Loucy (cell line): ENCODE data around the gene FBXL3.

Experiments
- H2AFZ ChIP-seq: fragments of 200-600 bp; sonication (generic); 2 replicates; pipeline ENCODE4 v1.6.0; 2016; ENCODE audit warnings: antibody characterized with exemption, mild to moderate bottlenecking, low read length, moderate library complexity
- H3F3A ChIP-seq: fragments of 200-600 bp; 2 replicates; pipeline ENCODE4 v1.6.0; 2016; ENCODE audit warnings: antibody characterized with exemption, low read depth, mild to moderate bottlenecking
- H3K27me3 ChIP-seq: fragments of 200-600 bp; sonication (generic); 2 replicates; pipeline ENCODE4 v1.6.1; 2014; ENCODE audit warnings: low read length, mild to moderate bottlenecking; ENCODE audit not compliant: insufficient read depth, poor library complexity, severe bottlenecking
- H3K36me3 ChIP-seq: fragments of 200-600 bp; sonication (generic); 2 replicates; pipeline ENCODE4 v1.6.1; 2016; ENCODE audit warnings: low read length; ENCODE audit not compliant: insufficient read depth
- H3K4me1 ChIP-seq: fragments of 200-600 bp; sonication (generic); 2 replicates; pipeline ENCODE4 v1.5.1; 2014; ENCODE audit warnings: low read length, mild to moderate bottlenecking; ENCODE audit not compliant: insufficient read depth, poor library complexity, severe bottlenecking
- H3K4me2 ChIP-seq: fragments of 200-600 bp; sonication (generic); 2 replicates; pipeline ENCODE4 v1.6.0; 2014; ENCODE audit warnings: antibody characterized with exemption, low read length, low read depth, mild to moderate bottlenecking; ENCODE audit not compliant: poor library complexity, severe bottlenecking
- H3K4me3 ChIP-seq: fragments of 200-600 bp; sonication (generic); 2 replicates; pipeline ENCODE4 v1.5.1; 2014; ENCODE audit warnings: low read length, mild to moderate bottlenecking, mixed read lengths; ENCODE audit not compliant: poor library complexity, severe bottlenecking
- H3K79me2 ChIP-seq: fragments of 200-600 bp; sonication (generic); 2 replicates; pipeline ENCODE4 v1.6.1; 2014; ENCODE audit warnings: low read length; ENCODE audit not compliant: insufficient read depth
- H3K9ac ChIP-seq: fragments of 200-600 bp; sonication (generic); 2 replicates; pipeline ENCODE4 v1.6.0; 2014; ENCODE audit warnings: mild to moderate bottlenecking, low read depth, low read length, moderate library complexity; ENCODE audit not compliant: poor library complexity, severe bottlenecking
- H3K9me2 ChIP-seq: fragments of 200-600 bp; sonication (generic); replicated peaks from 2 replicates; pipeline ENCODE4 v1.6.1; 2016; ENCODE audit warnings: low read depth, low read length, mixed read lengths
- H3K9me3 ChIP-seq: fragments of 200-600 bp; sonication (generic); 2 replicates; pipeline ENCODE4 v1.6.1; 2014; ENCODE audit warnings: mild to moderate bottlenecking, antibody characterized with exemption, low read length, low read depth; ENCODE audit not compliant: insufficient read depth
- H4K20me1 ChIP-seq: fragments of 200-600 bp; sonication (generic); 2 replicates; pipeline ENCODE4 v1.6.0; 2014; ENCODE audit warnings: antibody characterized with exemption, low read length, mild to moderate bottlenecking; ENCODE audit not compliant: insufficient read depth, poor library complexity, severe bottlenecking
- EZH2phosphoT487 ChIP-seq: fragments of 200-600 bp; IDR thresholded peaks from 2 replicates; pipeline ENCODE4 v1.6.1; 2018; ENCODE audit warnings: antibody characterized with exemption, mild to moderate bottlenecking, moderate library complexity, borderline replicate concordance
- TF ChIP-seq, protein P1 (sequence below): fragments of 200-600 bp; sonication (generic); conservative IDR thresholded peaks from 2 replicates; pipeline ENCODE4 v1.5.1; 2014; ENCODE audit warnings: mild to moderate bottlenecking, antibody characterized with exemption, low read length

The FBXL3 gene

DNA sequence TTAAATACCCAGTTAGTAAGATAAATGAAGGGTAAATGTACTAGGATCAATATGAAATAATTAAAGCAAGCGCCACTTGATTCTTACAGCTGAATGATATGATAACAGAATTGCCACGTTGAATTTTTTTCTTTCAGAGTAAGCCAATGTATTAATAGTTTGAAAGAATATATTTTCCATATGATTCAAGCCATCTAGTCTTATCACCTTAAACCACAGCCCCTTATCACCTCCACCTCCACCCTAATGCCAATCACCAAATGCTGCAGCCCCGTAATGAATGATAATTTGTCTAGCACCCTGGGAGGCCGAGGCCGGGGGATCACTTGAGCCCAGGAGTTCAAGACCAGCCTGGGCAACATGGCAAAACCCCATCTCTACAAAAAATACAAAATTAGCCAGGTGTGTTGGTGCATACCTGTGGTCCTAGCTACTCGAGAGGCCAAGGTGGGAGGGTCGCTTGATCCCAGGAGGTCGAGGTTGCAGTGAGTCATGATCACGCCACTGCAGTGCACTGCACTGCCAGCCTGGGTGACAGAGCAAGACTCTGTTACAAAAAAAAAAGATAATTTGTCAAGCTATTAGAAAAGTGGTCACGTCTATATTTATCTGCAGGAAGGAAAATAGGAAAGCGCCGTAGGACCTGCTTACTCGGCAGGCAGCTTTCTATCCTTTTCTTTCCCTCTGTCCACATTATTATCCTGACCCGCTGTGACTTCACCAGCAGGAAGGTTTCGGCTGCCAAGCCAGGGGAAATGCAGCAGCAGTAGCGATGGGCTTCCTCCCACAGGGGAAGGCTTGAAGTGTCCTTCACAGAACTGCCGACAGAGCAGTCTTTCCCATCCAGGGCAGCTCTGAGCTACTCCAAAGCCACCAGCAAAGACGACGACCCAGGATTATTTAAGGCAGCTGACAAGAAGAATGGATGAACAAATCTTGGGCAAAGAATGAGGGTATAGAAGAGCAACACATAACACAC lies 54.8 kb downstream of the FBXL3 start:
- TF ChIP-seq, protein P1, sequence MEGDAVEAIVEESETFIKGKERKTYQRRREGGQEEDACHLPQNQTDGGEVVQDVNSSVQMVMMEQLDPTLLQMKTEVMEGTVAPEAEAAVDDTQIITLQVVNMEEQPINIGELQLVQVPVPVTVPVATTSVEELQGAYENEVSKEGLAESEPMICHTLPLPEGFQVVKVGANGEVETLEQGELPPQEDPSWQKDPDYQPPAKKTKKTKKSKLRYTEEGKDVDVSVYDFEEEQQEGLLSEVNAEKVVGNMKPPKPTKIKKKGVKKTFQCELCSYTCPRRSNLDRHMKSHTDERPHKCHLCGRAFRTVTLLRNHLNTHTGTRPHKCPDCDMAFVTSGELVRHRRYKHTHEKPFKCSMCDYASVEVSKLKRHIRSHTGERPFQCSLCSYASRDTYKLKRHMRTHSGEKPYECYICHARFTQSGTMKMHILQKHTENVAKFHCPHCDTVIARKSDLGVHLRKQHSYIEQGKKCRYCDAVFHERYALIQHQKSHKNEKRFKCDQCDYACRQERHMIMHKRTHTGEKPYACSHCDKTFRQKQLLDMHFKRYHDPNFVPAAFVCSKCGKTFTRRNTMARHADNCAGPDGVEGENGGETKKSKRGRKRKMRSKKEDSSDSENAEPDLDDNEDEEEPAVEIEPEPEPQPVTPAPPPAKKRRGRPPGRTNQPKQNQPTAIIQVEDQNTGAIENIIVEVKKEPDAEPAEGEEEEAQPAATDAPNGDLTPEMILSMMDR = no peak
- no peak for TF ChIP-seq EZH2phosphoT487
- no peak overlapping the region for H2AFZ ChIP-seq
- no peaks in the 10 kb centered on the region for H3K36me3 ChIP-seq
- H3F3A ChIP-seq = no peaks in the 10 kb centered on the region
- H3K9me3 ChIP-seq = no peaks in the 10 kb centered on the region
- peaks cover 7% of the 10 kb centered on the region for H3K4me1 ChIP-seq
- no peak overlapping the region for H3K4me3 ChIP-seq
- H3K9me2 ChIP-seq = no peaks in the 10 kb centered on the region
- H3K4me2 ChIP-seq = no peak overlapping the region
- H4K20me1 ChIP-seq = no peaks in the 10 kb centered on the region
- no peaks in the 10 kb centered on the region for H3K27me3 ChIP-seq
- H3K9ac ChIP-seq = no peak overlapping the region
- no peaks in the 10 kb centered on the region for H3K79me2 ChIP-seq

DNA sequence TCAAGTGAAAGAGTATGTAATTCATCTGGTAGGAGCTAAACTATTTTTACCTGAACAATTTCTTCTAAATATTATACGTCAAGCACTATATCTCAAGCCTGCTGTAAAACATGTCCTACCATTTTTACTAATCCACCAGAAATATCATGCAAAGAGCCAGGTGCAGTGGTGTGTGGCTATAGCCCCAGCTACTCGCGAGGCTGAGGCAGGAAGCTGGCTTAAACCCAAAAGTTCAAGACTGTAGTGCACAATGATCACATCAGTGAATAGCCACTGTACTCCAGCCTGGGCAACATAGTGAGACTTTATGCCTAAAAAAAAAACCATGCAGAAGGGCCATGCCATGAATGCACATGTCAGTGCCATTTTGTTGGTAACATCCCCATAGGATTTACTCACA lies 55.7 kb downstream of the FBXL3 start:
- H3K4me2 ChIP-seq = no peak overlapping the region
- H4K20me1 ChIP-seq = no peaks in the 10 kb centered on the region
- no peak overlapping the region for H3K4me3 ChIP-seq
- H3K4me1 ChIP-seq = peaks cover under 1% of the 10 kb centered on the region
- H3F3A ChIP-seq = no peaks in the 10 kb centered on the region
- no peaks in the 10 kb centered on the region for H3K79me2 ChIP-seq
- TF ChIP-seq, protein P1 = no peak
- no peak for TF ChIP-seq EZH2phosphoT487
- H2AFZ ChIP-seq = no peak overlapping the region
- no peaks in the 10 kb centered on the region for H3K9me2 ChIP-seq
- H3K9me3 ChIP-seq = no peaks in the 10 kb centered on the region
- H3K27me3 ChIP-seq = no peaks in the 10 kb centered on the region
- H3K9ac ChIP-seq = no peak overlapping the region
- H3K36me3 ChIP-seq = no peaks in the 10 kb centered on the region

DNA sequence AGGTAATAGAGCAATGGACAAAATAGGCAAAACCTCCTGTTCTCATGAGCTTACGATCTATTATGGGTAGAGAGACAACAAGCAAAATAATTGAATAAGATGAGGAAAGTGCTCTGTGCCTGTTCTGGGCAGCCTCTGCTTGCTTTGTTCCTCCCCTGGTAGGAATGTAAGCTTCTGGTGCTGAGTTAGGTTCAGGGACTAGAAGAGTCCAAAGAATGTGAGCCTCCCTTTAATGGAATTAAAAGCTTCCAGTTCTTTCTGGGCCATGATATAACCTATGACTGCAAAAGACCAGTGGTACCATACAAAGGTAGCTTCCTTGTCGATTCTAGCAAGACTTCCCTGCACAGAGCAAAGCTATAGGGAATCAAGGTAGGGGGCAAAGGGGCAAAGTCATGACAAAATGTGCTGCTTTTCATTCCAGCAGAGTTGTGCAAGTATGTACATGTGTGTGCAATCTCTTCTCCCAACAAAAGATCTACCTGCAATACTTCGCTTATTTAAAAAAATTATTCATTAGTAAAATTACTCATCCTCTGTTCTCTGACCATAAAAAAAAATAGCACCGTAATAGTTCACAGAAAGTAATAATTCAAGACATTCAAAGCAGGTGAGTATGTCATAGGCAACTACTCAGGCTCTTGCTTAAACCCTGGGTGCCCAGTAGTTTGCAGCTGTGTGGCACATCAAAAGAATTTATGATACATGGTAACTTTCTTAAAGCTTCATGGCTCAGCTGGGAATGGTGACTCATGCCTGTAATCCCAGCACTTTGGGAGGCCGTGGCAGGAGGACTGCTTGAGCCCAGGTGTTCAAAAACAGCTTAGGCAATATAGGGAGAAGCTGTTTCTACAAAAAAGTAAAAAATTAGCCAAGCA lies 57.2 kb downstream of the FBXL3 start:
- Histone ChIP-seq H4K20me1 (no peaks in the 10 kb centered on the region), H3K9me3 (no peaks in the 10 kb centered on the region), H3K4me2 (no peak overlapping the region), H3F3A (no peaks in the 10 kb centered on the region), H3K27me3 (no peaks in the 10 kb centered on the region), H3K79me2 (no peaks in the 10 kb centered on the region), H3K4me3 (no peak overlapping the region), H3K9me2 (no peaks in the 10 kb centered on the region), H3K36me3 (no peaks in the 10 kb centered on the region), H3K4me1 (no peaks in the 10 kb centered on the region), H3K9ac (no peak overlapping the region), H2AFZ (no peak overlapping the region)
- TF ChIP-seq, protein P1 = no peak
- no peak for TF ChIP-seq EZH2phosphoT487
